Measurements from ENCODE around the gene AJUBA. TPM values are rescaled to one million over a fixed set of nuclear protein-coding genes. Genes with fewer than 3 reads are reported as not detected.

Gene AJUBA
- total RNA-seq, 2 donors from 2014 or later, result 7.0 to 8.0 TPM

Other genes starting within 250 kb of the AJUBA start
- gene OXA1L, start 215.9 kb downstream of the AJUBA start, total RNA-seq, result 100 to 1,000 TPM; 102 to 104 TPM
- 10 to 100 TPM in 1 of 2 donors, 1 to 10 TPM in 1; 8.2 to 12.0 TPM for gene SLC7A7, start 167.1 kb downstream of the AJUBA start, total RNA-seq
- gene MRPL52, start 152.7 kb downstream of the AJUBA start, total RNA-seq, result 10 to 100 TPM; 79.4 to 95.7 TPM
- 10 to 100 TPM; 51.2 to 52.2 TPM for gene MMP14, start 146.0 kb downstream of the AJUBA start, total RNA-seq
- gene LRP10, start 110.8 kb downstream of the AJUBA start, total RNA-seq, result 10 to 100 TPM; 63.5 to 73.1 TPM
- gene REM2, start 99.3 kb downstream of the AJUBA start, total RNA-seq, result under 1 TPM in 1 of 2 donors, not detected in 1; 0.12 TPM
- gene RBM23, start 63.4 kb downstream of the AJUBA start, total RNA-seq, result 10 to 100 TPM; 48.8 to 54.6 TPM
- 10 to 100 TPM; 46.9 to 48.6 TPM for gene PRMT5, start 53.2 kb downstream of the AJUBA start, total RNA-seq
- gene HAUS4, start 25.5 kb downstream of the AJUBA start, total RNA-seq, result 10 to 100 TPM; 17.2 to 23.9 TPM
- 1 to 10 TPM; 3.9 to 4.7 TPM for gene C14orf93, start 27.6 kb upstream of the AJUBA start, total RNA-seq
- 100 to 1,000 TPM in 1 of 2 donors, 10 to 100 TPM in 1; 98.1 to 114 TPM for gene PSMB5, start 52.3 kb upstream of the AJUBA start, total RNA-seq
- gene PSMB11, start 59.7 kb upstream of the AJUBA start, total RNA-seq, result not detected
- 1 to 10 TPM; 1.6 to 3.4 TPM for gene CDH24, start 75.0 kb upstream of the AJUBA start, total RNA-seq
- gene ACIN1, start 112.6 kb upstream of the AJUBA start, total RNA-seq, result 10 to 100 TPM; 71.4 to 77.5 TPM
- 10 to 100 TPM; 30.8 to 37.9 TPM for gene C14orf119, start 113.0 kb upstream of the AJUBA start, total RNA-seq
- gene CIROP, start 122.4 kb upstream of the AJUBA start, total RNA-seq, result not detected
- gene CEBPE, start 136.7 kb upstream of the AJUBA start, total RNA-seq, result not detected
- gene SLC7A8, start 201.1 kb upstream of the AJUBA start, total RNA-seq, result 10 to 100 TPM in 1 of 2 donors, 1 to 10 TPM in 1; 8.7 to 16.2 TPM